Measurements from ENCODE around the gene BSN. TPM values are rescaled to one million over a fixed set of nuclear protein-coding genes. Genes with fewer than 3 reads are reported as not detected.
A peak's percentile ranks its signal among the peaks of the same experiment; 100 is the strongest.

BSN gene
- total RNA-seq, 1 donor from 2014 or later: 0.39 TPM

- DNase-seq: no peak
These were observed 145.7 kb downstream of the BSN start for GRCh38 chr3:49700014-49700413.

GRCh38 chr3:49700453-49701128 is 146.3 kb downstream of the BSN start:
- DNase-seq: no peak

GRCh38 chr3:49701388-49702077 is 147.3 kb downstream of the BSN start:
- DNase-seq: no peak

- no peak for DNase-seq
These were observed 148.4 kb downstream of the BSN start for GRCh38 chr3:49702672-49703071.

- peak; percentile 15 for DNase-seq
These were observed 149.2 kb downstream of the BSN start for GRCh38 chr3:49703443-49703927.

GRCh38 chr3:49703956-49704355 is 149.7 kb downstream of the BSN start:
- DNase-seq: no peak

GRCh38 chr3:49704629-49705028 is 150.4 kb downstream of the BSN start:
- DNase-seq: no peak

GRCh38 chr3:49705390-49705960 is 151.2 kb downstream of the BSN start:
- no peak for DNase-seq

GRCh38 chr3:49706456-49707112 is 152.3 kb downstream of the BSN start:
- no peak for DNase-seq

GRCh38 chr3:49707113-49707480 is 152.8 kb downstream of the BSN start:
- no peak for DNase-seq

- DNase-seq: no peak
These were observed 155.6 kb downstream of the BSN start for GRCh38 chr3:49709852-49710251.

- no peak for DNase-seq
These were observed 157.2 kb downstream of the BSN start for GRCh38 chr3:49711489-49711888.

- DNase-seq: no peak
These were observed 157.9 kb downstream of the BSN start for GRCh38 chr3:49712166-49712565.

GRCh38 chr3:49712631-49713317 is 158.5 kb downstream of the BSN start:
- DNase-seq: no peak

GRCh38 chr3:49713336-49714105 is 159.2 kb downstream of the BSN start:
- DNase-seq: no peak

- DNase-seq: no peak
These were observed 160.7 kb downstream of the BSN start for GRCh38 chr3:49714728-49715550.

GRCh38 chr3:49715611-49716121 is 161.4 kb downstream of the BSN start:
- no peak for DNase-seq

GRCh38 chr3:49716169-49716568 is 161.9 kb downstream of the BSN start:
- DNase-seq: no peak

GRCh38 chr3:49716691-49717210 is 162.5 kb downstream of the BSN start:
- DNase-seq: no peak
